Neural progenitor cell (in vitro differentiated cells): ENCODE data around the gene CASK. TPM values are rescaled to one million over a fixed set of nuclear protein-coding genes. Genes with fewer than 3 reads are reported as not detected.
A peak's percentile ranks its signal among the peaks of the same experiment; 100 is the strongest.

Experiments
- DNase-seq: peaks from one replicate; pipeline ENCODE4 v3.0.0-alpha.2; 2016; ENCODE audit warnings: low spot score
- H2AFZ ChIP-seq: fragments of 200-600 bp; sonication (generic); replicated peaks from 2 replicates; pipeline ENCODE4 v1.6.1; 2016; ENCODE audit warnings: antibody characterized with exemption
- H3F3A ChIP-seq: fragments of 200-600 bp; sonication (generic); 2 replicates; pipeline ENCODE4 v1.6.1; 2016; ENCODE audit warnings: antibody characterized with exemption, low read depth
- H3K27ac ChIP-seq: fragments of 200-600 bp; sonication (generic); 2 replicates; pipeline ENCODE4 v1.5.1; 2016; ENCODE audit warnings: mild to moderate bottlenecking
- H3K27me3 ChIP-seq: fragments of 200-600 bp; sonication (generic); 2 replicates; pipeline ENCODE4 v1.6.1; 2016; ENCODE audit warnings: mild to moderate bottlenecking, moderate library complexity
- H3K36me3 ChIP-seq: fragments of 200-600 bp; sonication (generic); 2 replicates; pipeline ENCODE4 v1.5.1; 2016
- H3K4me1 ChIP-seq: fragments of 200-600 bp; sonication (generic); 2 replicates; pipeline ENCODE4 v1.6.1; 2016; ENCODE audit warnings: mixed run types
- H3K4me2 ChIP-seq: fragments of 200-600 bp; sonication (generic); 2 replicates; pipeline ENCODE4 v1.6.1; 2016
- H3K4me3 ChIP-seq: fragments of 200-600 bp; sonication (generic); 2 replicates; pipeline ENCODE4 v1.5.1; 2016
- H3K79me2 ChIP-seq: fragments of 200-600 bp; sonication (generic); 2 replicates; pipeline ENCODE4 v1.6.1; 2016; ENCODE audit warnings: low read depth
- H3K9ac ChIP-seq: fragments of 200-600 bp; sonication (generic); 2 replicates; pipeline ENCODE4 v1.6.1; 2016
- H3K9me3 ChIP-seq: fragments of 200-600 bp; sonication (generic); 2 replicates; pipeline ENCODE4 v1.5.1; 2016; ENCODE audit warnings: low read depth
- H4K20me1 ChIP-seq: fragments of 200-600 bp; sonication (generic); 2 replicates; pipeline ENCODE4 v1.6.1; 2016; ENCODE audit warnings: low read depth
- H3K27ac Mint-ChIP-seq: 3 replicates; pipeline ENCODE4 v1.8.0; 2021; ENCODE audit warnings: mixed read lengths
- H3K27me3 Mint-ChIP-seq: 2 replicates; pipeline ENCODE4 v1.8.0; 2022; ENCODE audit warnings: low read depth, mild to moderate bottlenecking, inconsistent platforms, moderate library complexity, mixed read lengths; ENCODE audit not compliant: insufficient read depth
- H3K36me3 Mint-ChIP-seq: 3 replicates; pipeline ENCODE4 v1.8.0; 2021; ENCODE audit warnings: mixed read lengths
- H3K4me1 Mint-ChIP-seq: 3 replicates; pipeline ENCODE4 v1.8.0; 2021; ENCODE audit warnings: mixed read lengths
- H3K4me3 Mint-ChIP-seq: 3 replicates; pipeline ENCODE4 v1.8.0; 2021; ENCODE audit warnings: mild to moderate bottlenecking, moderate library complexity, mixed read lengths
- H3K9me3 Mint-ChIP-seq: 3 replicates; pipeline ENCODE4 v1.8.0; 2020; ENCODE audit warnings: mixed read lengths
- EZH2 ChIP-seq: fragments of 200-600 bp; sonication (generic); IDR thresholded peaks from 2 replicates; pipeline ENCODE4 v1.6.1; 2017; ENCODE audit warnings: antibody characterized with exemption, mild to moderate bottlenecking, moderate library complexity
- EZH2phosphoT487 ChIP-seq: fragments of 200-600 bp; sonication (generic); IDR thresholded peaks from 2 replicates; pipeline ENCODE4 v1.6.1; 2017; ENCODE audit warnings: antibody characterized with exemption
- total RNA-seq: library from RNA; depleted of rRNA; stranded (reverse); fragments of >200 nt; gene quantifications from 2 replicates; pipeline ENCODE4 v1.2.3, GENCODE V29; 2015; ENCODE audit warnings: low replicate concordance
- TF ChIP-seq, protein P1 (sequence below): fragments of 200-600 bp; sonication (generic); IDR thresholded peaks from 2 replicates; pipeline ENCODE4 v1.5.1; 2017; ENCODE audit warnings: antibody characterized with exemption, mild to moderate bottlenecking

Gene CASK
- total RNA-seq, 1 donor from 2014 or later = 85.4 TPM

DNA sequence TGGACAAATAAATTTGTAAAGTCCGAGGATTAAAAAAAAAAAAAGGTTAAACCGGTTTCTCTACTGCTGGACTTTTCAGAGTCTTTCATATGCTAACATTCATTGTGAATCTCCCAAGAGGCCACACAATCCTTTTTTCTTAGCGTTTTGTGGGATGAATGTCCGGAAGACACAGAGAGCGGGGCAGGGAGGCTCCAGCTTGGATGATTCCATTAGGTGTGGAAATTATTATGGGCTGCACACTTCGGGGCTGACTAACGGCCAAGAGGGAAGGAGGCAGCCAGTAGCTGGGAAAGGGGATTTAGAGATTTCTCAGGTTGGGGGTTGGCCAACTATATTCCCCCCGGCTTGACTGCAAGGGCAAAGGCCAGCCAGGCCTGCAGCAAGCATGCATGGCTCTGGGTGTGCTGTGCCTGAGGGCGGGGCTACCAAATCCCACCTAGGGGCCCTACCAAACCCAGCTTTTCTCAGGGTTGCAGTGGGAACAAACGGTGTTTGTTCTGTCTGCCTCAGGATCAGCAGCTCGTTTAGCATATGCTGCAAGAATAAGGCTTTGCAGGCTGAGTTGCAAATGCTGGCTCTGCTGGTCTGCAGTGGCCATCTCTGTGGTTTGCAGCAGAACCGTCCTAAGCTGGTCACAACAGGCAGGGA, 447.6 kb downstream of the CASK start:
- H4K20me1 ChIP-seq = no peaks in the 10 kb centered on the region
- H3K4me3 ChIP-seq = peak overlapping the region; percentile 5
- Mint-ChIP-seq H3K4me1 (peaks cover 31% of the 10 kb centered on the region), H3K36me3 (no peaks in the 10 kb centered on the region), H3K27me3 (peaks cover 11% of the 10 kb centered on the region), H3K27ac (peak overlapping the region; percentile 100), H3K9me3 (peaks cover 20% of the 10 kb centered on the region), H3K4me3 (peak overlapping the region; percentile 81)
- no peaks in the 10 kb centered on the region for H3K9me3 ChIP-seq
- no peaks in the 10 kb centered on the region for H3K36me3 ChIP-seq
- no peaks in the 10 kb centered on the region for H3K79me2 ChIP-seq
- H3K4me1 ChIP-seq = peaks cover 25% of the 10 kb centered on the region
- H3K4me2 ChIP-seq = peak overlapping the region; percentile 60
- H3K27ac ChIP-seq = peak overlapping the region; percentile 93
- no peaks in the 10 kb centered on the region for H3K27me3 ChIP-seq
- DNase-seq = peak; percentile 91
- TF ChIP-seq, protein P1, sequence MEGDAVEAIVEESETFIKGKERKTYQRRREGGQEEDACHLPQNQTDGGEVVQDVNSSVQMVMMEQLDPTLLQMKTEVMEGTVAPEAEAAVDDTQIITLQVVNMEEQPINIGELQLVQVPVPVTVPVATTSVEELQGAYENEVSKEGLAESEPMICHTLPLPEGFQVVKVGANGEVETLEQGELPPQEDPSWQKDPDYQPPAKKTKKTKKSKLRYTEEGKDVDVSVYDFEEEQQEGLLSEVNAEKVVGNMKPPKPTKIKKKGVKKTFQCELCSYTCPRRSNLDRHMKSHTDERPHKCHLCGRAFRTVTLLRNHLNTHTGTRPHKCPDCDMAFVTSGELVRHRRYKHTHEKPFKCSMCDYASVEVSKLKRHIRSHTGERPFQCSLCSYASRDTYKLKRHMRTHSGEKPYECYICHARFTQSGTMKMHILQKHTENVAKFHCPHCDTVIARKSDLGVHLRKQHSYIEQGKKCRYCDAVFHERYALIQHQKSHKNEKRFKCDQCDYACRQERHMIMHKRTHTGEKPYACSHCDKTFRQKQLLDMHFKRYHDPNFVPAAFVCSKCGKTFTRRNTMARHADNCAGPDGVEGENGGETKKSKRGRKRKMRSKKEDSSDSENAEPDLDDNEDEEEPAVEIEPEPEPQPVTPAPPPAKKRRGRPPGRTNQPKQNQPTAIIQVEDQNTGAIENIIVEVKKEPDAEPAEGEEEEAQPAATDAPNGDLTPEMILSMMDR = no peak
- TF ChIP-seq EZH2phosphoT487 (no peak), EZH2 (no peak)
- H3F3A ChIP-seq = peaks cover 37% of the 10 kb centered on the region
- no peak overlapping the region for H3K9ac ChIP-seq
- no peak overlapping the region for H2AFZ ChIP-seq

DNA sequence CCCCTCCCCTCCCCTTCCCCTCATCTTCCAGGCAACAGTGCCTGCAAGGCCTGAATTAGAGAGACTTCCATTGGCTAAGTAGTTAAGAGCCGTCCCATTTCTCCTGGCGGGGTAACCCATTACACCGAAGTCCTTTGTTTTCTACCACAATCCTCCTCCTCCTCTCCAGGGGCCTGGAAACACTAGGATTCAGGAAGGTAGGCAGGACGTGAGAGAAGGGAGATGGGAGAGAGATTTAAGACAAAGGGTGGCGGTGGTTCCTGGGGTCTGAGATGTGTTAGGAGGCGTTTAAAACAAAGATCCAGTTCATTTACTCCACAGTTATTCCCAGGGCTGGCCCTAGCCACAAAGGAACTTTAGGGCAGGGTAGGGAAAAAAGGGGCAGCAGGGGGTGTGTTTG, 448.2 kb downstream of the CASK start:
- no peaks in the 10 kb centered on the region for H3K79me2 ChIP-seq
- peak overlapping the region; percentile 93 for H3K27ac ChIP-seq
- H3K4me2 ChIP-seq = peak overlapping the region; percentile 37
- no peaks in the 10 kb centered on the region for H3K27me3 ChIP-seq
- H4K20me1 ChIP-seq = no peaks in the 10 kb centered on the region
- peaks cover 25% of the 10 kb centered on the region for H3K4me1 ChIP-seq
- H3K9me3 ChIP-seq = no peaks in the 10 kb centered on the region
- H3K9ac ChIP-seq = no peak overlapping the region
- H2AFZ ChIP-seq = no peak overlapping the region
- TF ChIP-seq, protein P1 = no peak
- H3K4me3 ChIP-seq = peak overlapping the region; percentile 5
- Mint-ChIP-seq H3K27me3 (peaks cover 8% of the 10 kb centered on the region), H3K4me3 (peak overlapping the region; percentile 81), H3K9me3 (peaks cover 16% of the 10 kb centered on the region), H3K4me1 (peaks cover 28% of the 10 kb centered on the region), H3K36me3 (no peaks in the 10 kb centered on the region), H3K27ac (peak overlapping the region; percentile 100)
- DNase-seq = peak; percentile 91
- H3F3A ChIP-seq = peaks cover 37% of the 10 kb centered on the region
- H3K36me3 ChIP-seq = no peaks in the 10 kb centered on the region

DNA sequence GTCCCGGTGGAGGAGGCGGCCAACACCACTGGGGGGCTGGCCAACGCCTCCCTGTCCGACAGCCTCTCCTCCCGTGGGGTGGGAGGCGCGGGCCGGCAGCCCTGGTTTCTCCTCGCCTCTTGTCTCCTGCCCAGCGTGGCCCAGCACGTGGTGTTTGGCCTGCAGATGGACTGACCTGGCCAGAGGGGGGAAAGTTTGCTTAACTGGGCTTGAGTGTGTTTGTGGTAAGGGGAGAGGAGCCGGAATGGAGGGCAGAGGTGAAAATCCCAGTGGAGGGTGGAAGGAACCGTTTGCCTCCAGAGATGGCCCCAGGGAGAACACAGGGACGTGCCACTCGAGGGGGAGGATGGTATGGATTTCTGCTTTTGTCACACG, 448.6 kb downstream of the CASK start:
- Histone ChIP-seq H3F3A (peaks cover 37% of the 10 kb centered on the region), H3K79me2 (no peaks in the 10 kb centered on the region), H3K9me3 (no peaks in the 10 kb centered on the region), H3K27ac (peak overlapping the region; percentile 93), H3K9ac (no peak overlapping the region), H3K4me1 (peaks cover 25% of the 10 kb centered on the region), H3K36me3 (no peaks in the 10 kb centered on the region), H4K20me1 (no peaks in the 10 kb centered on the region), H3K27me3 (no peaks in the 10 kb centered on the region), H3K4me3 (no peak overlapping the region), H3K4me2 (peak overlapping the region; percentile 37), H2AFZ (no peak overlapping the region)
- H3K4me1 Mint-ChIP-seq = peaks cover 30% of the 10 kb centered on the region
- H3K27me3 Mint-ChIP-seq = peaks cover 7% of the 10 kb centered on the region
- H3K36me3 Mint-ChIP-seq = no peaks in the 10 kb centered on the region
- H3K4me3 Mint-ChIP-seq = peak overlapping the region; percentile 81
- no peak for TF ChIP-seq EZH2phosphoT487
- TF ChIP-seq, protein P1 = no peak
- no peak for TF ChIP-seq EZH2
- H3K27ac Mint-ChIP-seq = peak overlapping the region; percentile 100
- DNase-seq = no peak
- peaks cover 14% of the 10 kb centered on the region for H3K9me3 Mint-ChIP-seq
